DOHH2 (cell line): ENCODE data around the gene SMIM44.

ENCODE experiments used
- CTCF ChIP-seq: fragments of 200-600 bp; sonication (generic); IDR thresholded peaks from one replicate; pipeline ENCODE4 v1.5.1; 2014; ENCODE audit warnings: antibody characterized with exemption, mild to moderate bottlenecking, low read depth, low read length; ENCODE audit not compliant: poor library complexity, severe bottlenecking
- EZH2phosphoT487 ChIP-seq: fragments of 200-600 bp; sonication (generic); IDR thresholded peaks from 2 replicates; pipeline ENCODE4 v1.6.1; 2017; ENCODE audit warnings: borderline replicate concordance, mild to moderate bottlenecking, antibody characterized with exemption, low read length, moderate library complexity, mixed read lengths

GRCh38 chr19:3526507-3527237, 43.4 kb upstream of the SMIM44 start:
- TF ChIP-seq CTCF (peak; percentile 41), EZH2phosphoT487 (no peak)
